ES-I3 (cell line): ENCODE results near the gene GLS.
A peak's percentile ranks its signal among the peaks of the same experiment; 100 is the strongest.

Source experiments
- H3K36me3 ChIP-seq: 2 replicates; pipeline ENCODE4 v1.6.1; 2013; ENCODE audit warnings: mild to moderate bottlenecking, low read length, control low read depth, moderate library complexity; ENCODE audit not compliant: insufficient read depth
- H3K4me1 ChIP-seq: 2 replicates; pipeline ENCODE4 v1.6.1; 2013; ENCODE audit warnings: mild to moderate bottlenecking, control low read depth, low read length; ENCODE audit not compliant: insufficient read depth
- H3K9ac ChIP-seq: 2 replicates; pipeline ENCODE4 v1.6.1; 2013; ENCODE audit warnings: low read depth, mild to moderate bottlenecking, low read length, moderate library complexity
- H3K9me3 ChIP-seq: 2 replicates; pipeline ENCODE4 v1.6.1; 2013; ENCODE audit warnings: mild to moderate bottlenecking, low read length, moderate library complexity; ENCODE audit not compliant: control insufficient read depth, insufficient read depth

Gene GLS

GRCh38 chr2:190999949-191000665, 119.5 kb downstream of the GLS start:
- Histone ChIP-seq H3K36me3 (peaks cover 30% of the 10 kb centered on the region), H3K4me1 (no peaks in the 10 kb centered on the region), H3K9ac (no peak overlapping the region), H3K9me3 (no peaks in the 10 kb centered on the region)

GRCh38 chr2:191001032-191001431, 120.4 kb downstream of the GLS start:
- no peaks in the 10 kb centered on the region for H3K9me3 ChIP-seq
- no peak overlapping the region for H3K9ac ChIP-seq
- no peaks in the 10 kb centered on the region for H3K4me1 ChIP-seq
- peaks cover 26% of the 10 kb centered on the region for H3K36me3 ChIP-seq

DNA sequence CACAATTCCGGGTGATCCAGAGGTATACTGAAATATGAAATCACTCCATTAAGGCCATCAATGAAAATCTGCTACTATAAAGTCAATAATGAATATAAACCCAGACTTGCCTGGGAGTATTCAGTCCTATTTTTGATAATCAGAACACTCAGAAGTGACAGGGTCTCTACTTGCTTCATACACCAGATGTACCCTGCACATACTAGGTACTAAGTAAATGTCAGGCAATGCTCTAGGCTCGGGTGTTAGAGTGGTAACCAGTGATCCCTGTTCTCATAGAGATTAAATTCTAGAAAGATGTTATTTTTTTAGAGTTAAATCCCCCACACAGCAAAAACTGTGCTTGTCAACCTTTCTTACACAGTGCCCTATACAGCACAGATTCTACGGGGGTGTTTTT, 121.0 kb downstream of the GLS start:
- H3K36me3 ChIP-seq = peaks cover 26% of the 10 kb centered on the region

GRCh38 chr2:191003405-191004309, 123.0 kb downstream of the GLS start:
- Histone ChIP-seq H3K4me1 (no peaks in the 10 kb centered on the region), H3K36me3 (peaks cover 23% of the 10 kb centered on the region), H3K9me3 (no peaks in the 10 kb centered on the region), H3K9ac (no peak overlapping the region)

More for the DNA sequence above, 121.0 kb downstream of the GLS start:
- Histone ChIP-seq H3K9ac (no peak overlapping the region), H3K4me1 (no peaks in the 10 kb centered on the region), H3K9me3 (no peaks in the 10 kb centered on the region)

GRCh38 chr2:191006297-191006696, 125.7 kb downstream of the GLS start:
- no peak overlapping the region for H3K9ac ChIP-seq
- peaks cover 17% of the 10 kb centered on the region for H3K36me3 ChIP-seq
- H3K4me1 ChIP-seq = no peaks in the 10 kb centered on the region
- no peaks in the 10 kb centered on the region for H3K9me3 ChIP-seq

GRCh38 chr2:191006997-191007783, 126.6 kb downstream of the GLS start:
- no peaks in the 10 kb centered on the region for H3K4me1 ChIP-seq
- H3K36me3 ChIP-seq = peaks cover 17% of the 10 kb centered on the region
- no peak overlapping the region for H3K9ac ChIP-seq
- no peaks in the 10 kb centered on the region for H3K9me3 ChIP-seq

DNA sequence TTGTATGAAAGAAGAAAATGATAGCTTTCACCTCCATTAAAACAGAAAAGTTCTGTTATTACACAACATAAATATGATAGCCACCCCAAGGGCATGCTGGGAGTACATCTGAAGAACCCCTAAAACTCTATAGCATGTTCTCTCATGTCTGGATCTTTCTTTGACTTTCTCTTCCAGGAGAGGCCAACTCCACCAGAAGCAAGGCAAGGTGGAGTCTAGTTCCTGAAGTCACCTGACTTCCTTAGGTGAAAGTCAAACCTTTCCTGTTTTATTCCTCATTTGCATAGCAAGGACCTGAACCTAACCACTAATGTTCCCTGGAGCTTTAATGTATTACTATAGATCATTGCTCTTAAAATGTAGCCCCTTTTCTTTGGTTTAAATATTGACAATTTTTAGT, 127.7 kb downstream of the GLS start:
- Histone ChIP-seq H3K9ac (no peak overlapping the region), H3K4me1 (no peaks in the 10 kb centered on the region), H3K36me3 (peaks cover 17% of the 10 kb centered on the region), H3K9me3 (no peaks in the 10 kb centered on the region)

DNA sequence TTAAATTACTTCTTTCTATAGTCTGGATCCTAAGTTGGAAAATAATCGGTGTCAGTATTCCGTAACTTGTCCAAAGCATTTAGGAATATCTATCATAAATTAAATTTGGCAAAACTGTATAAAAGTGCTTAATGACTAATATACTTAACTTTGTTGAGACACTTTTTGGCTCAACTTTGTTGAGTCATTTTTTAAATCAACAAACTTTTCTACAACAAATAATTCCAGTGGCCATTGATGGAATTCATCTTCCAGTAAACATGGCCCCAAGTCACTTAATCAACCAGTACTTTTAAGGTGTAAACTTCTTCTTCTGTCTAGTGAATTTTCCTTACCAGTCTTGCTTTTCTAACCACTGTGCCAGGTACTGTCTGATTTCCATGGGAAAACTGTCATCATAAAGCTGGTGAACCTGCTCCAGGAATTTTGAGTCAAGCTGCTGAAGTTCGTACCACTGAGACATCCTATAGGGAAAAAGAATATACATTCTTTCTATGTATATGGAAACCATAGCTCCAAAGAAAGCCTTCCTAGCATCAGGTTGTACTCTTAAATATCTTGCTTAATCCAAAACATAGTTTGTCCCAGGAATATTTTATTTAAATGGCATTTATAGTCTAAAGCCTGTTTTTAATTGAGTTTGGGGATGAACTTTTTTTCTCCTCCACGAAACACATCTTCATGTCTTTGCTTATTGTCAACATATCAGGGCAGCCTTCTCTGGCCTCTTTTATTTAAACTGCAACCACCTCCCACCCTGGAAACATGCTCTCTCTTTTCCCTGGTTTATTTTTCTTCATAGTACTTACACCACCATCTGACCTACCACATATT, 129.1 kb downstream of the GLS start:
- H3K36me3 ChIP-seq = peaks cover 8% of the 10 kb centered on the region
- no peak overlapping the region for H3K9ac ChIP-seq
- no peaks in the 10 kb centered on the region for H3K9me3 ChIP-seq
- no peaks in the 10 kb centered on the region for H3K4me1 ChIP-seq

- Histone ChIP-seq H3K4me1 (no peaks in the 10 kb centered on the region), H3K9me3 (no peaks in the 10 kb centered on the region), H3K36me3 (peaks cover 4% of the 10 kb centered on the region), H3K9ac (no peak overlapping the region)
Observed at GRCh38 chr2:191010887-191011885, 130.6 kb downstream of the GLS start.

- Histone ChIP-seq H3K9ac (no peak overlapping the region), H3K36me3 (peaks cover 4% of the 10 kb centered on the region; the same call in 1 of the 2 replicates), H3K9me3 (no peaks in the 10 kb centered on the region), H3K4me1 (no peaks in the 10 kb centered on the region)
Observed at GRCh38 chr2:191012346-191012745, 131.7 kb downstream of the GLS start.

DNA sequence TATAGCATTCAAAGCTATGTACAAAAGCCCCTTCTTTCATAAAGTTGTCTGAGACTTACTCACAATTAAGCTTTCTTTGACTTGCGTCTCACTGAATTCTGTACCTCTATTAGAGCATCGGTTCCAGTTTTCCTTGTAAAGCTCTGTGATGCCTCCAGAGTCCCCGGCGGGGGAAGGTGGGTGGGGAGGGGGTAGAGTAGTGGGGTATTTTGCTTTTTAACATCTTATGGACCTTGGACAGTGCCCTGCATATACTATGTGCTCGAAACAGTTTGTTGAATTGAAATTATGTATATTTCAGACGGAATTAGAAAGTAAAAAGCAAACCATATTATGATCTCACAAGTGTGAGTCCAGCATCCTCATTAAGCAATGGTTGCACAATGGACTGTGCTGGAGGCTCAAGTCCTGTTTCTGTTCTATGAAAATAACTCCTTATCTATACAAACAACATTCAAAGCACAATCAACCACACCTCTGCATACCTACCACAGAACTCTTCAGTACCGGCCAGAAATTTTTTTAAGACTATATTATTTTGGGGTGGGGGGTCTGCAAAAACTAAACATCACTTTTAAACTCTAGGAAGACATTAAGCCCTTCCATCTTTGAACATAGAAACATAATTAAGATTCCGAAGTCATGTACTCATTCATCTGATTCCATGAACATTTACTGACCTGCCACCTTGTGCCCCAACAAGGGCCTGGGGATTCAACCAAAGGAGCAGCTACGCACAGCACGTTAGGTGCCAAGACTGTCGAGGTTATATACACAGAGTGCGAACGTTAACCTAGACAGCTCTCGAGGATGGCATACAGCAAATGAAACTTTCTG, 132.4 kb downstream of the GLS start:
- H3K9me3 ChIP-seq = no peaks in the 10 kb centered on the region
- H3K4me1 ChIP-seq = no peaks in the 10 kb centered on the region
- H3K9ac ChIP-seq = peak overlapping the region; percentile 69
- H3K36me3 ChIP-seq = peaks cover 1% of the 10 kb centered on the region; the same call in 1 of the 2 replicates

DNA sequence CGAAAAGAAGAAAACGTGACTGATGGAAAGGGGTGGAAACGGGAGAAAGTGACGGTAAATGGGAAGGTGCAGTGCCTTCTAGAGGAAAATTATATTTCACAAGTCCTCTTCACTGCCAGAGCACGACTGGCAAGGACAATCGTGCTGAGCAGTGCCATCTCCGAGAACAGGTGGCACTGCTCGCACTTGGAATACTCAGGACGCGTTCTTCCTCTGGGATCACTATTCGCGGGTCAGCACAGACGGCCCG, 133.0 kb downstream of the GLS start:
- Histone ChIP-seq H3K36me3 (no peaks in the 10 kb centered on the region; the same call in 1 of the 2 replicates), H3K9me3 (no peaks in the 10 kb centered on the region), H3K9ac (peak overlapping the region; percentile 69), H3K4me1 (no peaks in the 10 kb centered on the region)
